ENCODE results near the gene CDAN1.

The CDAN1 gene

DNA sequence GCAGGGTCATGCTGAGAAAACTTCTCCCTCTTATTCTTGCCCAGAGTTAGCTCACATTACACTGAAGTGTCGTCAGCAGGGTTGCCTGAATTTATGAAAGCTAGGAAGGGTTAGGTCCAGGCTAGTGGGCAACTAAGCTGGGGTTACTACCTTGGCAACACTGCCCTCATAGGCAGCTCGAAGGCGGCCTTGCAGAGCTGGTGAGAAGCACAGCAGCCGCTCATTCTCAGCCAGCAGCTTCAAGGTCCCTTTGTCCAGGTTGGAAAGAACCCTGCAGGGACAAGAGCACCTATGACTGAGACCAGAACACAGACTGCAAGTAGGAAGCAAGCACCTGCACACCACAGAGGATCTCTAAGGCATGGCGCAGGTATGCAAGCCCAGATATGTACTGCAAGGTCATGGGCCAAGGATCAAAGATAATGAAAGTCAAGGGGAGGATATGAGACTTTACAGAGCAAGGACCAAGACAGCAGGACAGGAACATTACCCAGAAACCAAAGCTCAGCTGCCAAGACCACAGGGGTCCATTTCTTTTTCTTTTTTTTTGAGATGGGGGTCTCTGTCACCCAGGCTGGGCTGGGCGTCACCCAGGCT, 2.8 kb downstream of the CDAN1 start:
- DNase-seq = no peak

DNA sequence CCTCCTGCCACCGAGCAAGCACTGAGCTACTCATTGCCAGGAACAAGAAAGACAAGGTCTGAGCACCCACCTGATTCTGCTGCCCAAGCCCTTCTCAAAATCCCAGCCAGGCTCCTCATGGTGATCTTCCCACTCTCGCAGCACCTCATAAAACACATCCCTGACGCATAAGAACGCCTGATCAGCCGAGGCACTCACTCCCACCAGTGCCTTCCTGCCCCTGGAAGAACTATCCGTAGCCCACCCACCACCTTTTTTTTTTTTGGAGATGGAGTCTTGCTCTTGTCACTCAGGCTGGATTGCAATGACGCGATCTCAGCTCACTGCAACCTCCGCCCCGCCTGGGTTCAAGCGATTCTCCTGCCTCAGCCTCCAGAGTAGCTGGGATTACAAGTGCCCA, 3.9 kb downstream of the CDAN1 start:
- no peak for DNase-seq

DNA sequence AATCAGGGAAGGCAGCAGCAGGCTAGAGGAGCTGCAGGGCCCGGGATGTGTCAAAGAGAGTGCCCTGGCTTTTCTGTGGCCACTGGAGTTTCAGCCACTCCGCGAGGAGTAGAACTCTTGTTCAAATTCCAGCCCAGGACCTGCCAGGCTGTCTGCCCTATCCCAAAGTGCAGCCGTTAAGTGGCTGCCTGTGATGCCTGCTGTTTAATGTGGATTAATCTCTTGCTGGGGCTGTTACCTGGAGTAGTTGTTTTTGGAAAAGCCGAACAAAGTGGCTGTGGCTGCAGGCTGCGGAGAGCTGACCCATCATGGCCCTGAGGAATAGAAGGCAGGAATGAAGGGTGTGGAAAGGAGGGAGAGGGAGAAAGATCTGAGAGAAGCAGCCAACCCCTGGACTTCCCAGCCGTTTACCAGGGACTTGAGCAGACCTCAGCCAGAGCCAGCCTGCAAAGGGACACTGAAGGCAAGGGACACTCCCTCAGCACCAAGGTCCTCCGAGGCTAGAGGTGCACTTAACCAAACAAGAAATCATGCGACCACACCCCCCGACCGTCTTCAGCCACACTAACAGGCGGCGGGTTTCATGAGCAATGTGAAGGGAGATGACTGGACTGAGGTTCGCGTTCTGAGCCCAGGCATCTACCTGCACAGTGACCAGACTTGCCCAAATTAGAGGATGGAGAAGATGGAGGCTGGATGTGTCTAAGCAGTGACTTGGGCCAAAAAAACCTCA, 4.7 kb downstream of the CDAN1 start:
- no peak for DNase-seq

DNA sequence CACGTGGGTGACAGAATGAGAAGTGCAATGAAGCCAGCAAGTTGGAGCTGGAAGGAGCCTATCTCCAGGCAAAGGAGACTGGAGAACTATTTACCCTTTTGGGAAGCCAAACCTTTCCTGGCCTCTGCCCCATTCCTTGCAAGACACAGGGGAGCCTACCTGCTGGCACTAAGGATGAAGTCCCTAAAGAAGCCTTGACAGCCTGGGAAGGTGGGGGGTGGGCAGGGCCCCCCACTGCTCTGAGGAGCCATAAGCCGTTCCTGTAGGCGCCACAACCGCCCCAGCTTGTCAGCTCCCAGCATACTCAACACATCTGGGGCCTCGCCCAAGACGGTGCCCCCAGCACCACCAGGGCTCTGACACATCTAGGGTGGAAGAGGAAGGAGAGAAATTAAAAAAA, 5.5 kb downstream of the CDAN1 start:
- no peak for DNase-seq

DNA sequence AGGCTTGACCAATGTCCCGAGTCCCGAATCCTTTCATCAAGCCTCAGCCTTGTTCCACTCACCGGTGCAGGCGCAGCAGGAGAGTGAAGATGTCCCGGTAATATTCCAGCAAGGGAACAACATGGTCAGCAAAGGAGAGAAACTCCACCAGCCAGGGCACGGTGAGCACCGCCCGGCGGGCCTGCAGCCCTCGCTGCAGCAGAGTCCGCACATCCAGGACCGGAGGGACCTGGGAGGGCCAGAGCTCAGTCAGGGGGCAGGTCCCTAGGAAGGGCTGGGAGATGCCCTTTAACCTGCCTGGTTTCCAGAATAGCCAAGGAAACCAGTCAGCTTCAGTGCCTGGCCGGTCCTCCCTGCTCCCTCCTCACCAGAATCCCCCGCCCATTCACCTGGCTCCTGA, 6.4 kb downstream of the CDAN1 start:
- DNase-seq = no peak

DNA sequence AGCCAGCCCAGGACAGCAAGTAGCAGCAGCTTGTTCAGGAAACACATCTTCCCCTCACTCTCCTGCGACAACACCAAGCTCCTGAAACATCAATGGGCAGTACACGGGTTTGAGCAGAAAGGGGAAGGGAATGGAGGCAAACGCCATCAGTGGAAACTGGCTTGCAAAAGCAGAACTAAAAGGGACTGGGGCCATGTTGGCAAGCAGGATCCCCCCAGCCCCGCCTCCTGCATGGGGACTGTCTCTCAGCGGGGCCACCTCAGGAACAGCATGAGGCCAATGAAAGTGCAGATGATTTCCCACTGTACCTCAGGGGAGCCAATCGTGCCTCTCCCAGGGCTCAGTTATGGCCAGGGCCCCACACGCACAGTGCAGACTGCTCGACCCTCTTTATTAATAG, 6.8 kb downstream of the CDAN1 start:
- DNase-seq = no peak

DNA sequence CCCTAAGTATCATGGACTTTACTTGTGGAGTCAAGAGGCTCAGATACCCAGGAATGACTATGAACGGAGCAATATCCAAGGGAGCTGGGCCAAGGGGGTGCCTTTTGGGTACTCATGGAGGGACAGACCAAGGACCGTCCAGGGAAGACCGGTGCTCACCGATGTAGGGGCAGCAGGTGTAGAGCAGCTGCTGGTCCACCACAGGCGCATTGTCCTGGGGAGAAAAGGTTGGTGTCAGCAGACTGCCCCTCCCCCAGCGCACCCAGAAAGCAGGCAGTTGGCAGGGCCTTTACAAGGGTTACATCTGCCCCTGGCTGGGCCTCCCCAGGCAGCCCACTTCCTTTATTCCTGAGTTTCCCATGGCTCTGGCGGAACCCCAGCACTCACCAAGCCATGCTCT, 7.5 kb downstream of the CDAN1 start:
- DNase-seq = no peak

DNA sequence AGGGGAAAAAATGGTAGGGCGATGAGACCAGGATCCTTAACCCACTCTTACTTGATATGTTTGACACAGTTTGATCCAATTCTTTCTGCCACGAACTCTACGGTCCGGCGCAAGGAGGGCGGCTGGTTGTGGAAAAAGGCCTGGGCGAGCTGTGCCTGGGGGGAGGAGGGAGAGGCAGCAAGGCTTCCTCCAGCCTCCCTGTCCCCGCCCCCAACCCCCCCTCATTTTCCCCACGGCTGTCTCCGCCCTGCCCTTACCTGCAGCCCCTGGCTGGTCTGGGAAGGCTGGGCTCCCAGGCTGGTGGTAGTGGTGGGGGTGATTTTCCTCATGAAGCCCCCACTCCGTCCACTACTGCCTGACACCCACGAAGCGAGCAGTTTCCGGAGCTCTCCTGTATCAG, 8.0 kb downstream of the CDAN1 start:
- DNase-seq = no peak

DNA sequence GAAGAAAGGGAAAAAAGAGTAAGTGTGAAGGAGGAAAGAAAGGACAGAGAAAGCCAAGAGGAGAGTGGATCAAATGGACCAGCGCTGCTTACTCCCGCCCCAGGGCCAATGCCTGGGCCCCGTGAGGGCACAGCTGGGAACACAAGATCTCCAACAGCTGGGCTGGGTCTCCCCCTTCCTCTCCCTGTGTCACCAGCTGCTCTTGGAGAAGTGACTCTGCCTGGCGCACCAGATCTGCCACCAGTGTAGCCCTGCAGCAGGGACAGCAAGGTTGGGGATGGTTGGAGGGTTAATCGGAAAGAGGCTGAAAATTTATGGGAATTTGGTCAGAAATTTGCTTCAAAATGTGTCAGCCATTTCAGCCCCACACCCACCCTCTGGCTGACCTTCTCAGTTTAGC, 8.4 kb downstream of the CDAN1 start:
- DNase-seq = no peak

DNA sequence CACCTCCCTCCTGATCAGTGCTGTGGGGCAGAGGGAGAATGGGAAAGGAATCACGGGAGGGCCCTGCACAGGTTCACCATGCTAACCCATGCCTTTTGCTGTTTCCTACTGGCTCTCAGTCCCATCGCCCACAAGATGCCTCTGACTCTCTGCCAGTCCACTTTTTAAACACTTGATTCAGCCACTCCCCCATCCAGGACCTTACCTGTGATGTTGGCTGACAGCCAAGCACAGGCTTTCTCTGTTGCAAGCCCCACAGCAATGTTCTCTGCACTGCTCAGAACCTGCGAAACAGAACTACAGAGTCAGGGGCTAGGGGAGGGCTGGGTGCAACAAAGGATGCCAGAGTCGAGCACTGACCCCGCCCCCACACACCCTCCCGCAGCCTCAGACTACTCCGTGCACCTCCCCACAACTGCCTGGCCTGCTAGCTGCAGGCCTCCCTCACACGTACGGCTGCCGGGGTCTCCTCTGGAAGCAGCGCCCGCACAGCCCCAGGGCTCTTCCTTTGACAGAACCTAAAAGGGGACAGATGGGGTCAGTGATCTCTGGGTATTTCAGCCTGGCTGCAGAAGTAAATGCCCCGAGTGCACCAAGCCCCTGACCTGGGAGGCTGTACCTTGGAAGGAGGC, 9.1 kb downstream of the CDAN1 start:
- DNase-seq = no peak

DNA sequence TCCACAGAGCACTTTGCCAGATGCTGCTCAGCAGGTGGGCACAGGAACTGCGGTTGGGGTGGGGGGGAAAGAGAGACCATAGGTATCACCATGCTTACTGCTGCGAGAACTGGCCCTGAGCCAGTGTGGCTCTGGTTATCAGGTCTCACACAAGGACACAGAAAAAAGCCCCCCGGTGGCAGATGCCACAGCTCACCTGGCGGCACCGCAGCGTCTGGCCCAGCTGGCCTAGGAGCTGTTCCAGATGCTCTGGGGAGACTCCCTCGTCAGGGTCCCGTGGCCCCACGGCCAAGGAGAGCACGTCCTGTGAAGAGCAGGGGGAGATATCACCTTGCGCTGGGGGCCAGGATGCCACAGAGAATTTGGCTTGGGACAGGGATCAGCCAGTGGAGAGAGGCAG, 10.8 kb downstream of the CDAN1 start:
- DNase-seq = no peak

DNA sequence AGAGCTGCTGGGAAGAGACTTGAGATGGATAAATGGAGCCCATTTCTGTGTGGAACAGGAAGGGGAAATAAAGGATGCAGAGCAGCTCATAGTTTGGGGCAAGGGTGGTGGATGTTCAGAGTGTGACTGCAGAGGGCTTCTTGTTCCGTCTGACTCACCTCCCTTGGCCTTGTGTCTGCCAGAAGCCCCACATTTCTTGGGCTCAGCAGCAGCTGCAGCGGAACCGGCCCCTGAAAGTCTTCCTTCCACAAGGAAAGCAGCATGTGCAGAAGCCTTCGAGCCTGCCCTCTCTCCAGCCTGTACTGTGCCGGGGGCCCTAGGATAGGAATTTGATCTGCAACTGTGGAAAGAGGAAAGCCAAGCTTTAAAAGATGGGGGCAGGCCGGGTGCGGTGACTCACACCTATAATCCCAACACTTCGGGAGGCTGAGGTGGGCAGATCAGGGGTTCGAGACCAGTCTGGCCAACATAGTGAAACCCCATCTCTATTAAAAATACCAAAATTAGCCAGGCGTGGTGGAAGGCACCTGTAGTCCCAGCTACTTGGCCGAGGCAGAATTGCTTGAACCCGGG, 11.5 kb downstream of the CDAN1 start:
- no peak for DNase-seq

DNA sequence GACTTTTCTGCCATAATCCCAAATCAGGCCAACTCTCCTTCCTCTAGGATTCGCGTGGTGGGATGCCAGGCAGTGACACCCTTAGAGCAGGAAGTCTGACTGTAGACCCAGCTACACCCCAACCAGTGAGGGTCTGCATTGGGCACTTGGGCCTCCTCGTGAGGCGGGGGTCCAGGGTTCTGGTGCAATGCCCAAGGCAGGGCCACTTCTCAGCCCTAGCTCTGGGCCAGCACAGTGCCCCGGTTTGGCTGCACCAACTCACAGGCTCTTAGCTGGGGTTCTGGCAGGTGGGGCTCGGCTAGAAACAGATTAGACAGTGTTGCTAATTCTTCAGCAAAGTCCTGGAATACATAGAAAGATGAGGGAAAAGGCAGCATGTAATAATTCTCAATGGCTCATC, 12.7 kb downstream of the CDAN1 start:
- no peak for DNase-seq

DNA sequence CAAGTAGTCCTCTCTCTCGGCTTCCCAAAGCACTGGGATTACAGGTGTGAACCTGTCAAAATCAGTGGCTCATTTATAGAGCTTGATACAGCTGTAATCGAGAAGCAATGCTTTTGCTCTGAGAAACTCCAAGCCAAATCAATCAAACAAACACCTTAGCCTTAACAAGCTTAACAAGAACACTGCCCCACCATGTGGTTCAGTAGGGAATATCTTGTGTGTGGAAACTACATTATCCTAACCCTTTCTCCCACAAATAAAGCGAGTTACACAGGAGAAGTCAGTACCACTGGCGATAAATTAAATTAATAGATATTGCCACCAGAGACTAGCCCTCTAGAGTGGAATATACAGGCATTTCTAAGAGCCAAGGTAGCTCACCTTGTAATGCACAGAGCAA, 13.9 kb downstream of the CDAN1 start:
- DNase-seq = no peak

DNA sequence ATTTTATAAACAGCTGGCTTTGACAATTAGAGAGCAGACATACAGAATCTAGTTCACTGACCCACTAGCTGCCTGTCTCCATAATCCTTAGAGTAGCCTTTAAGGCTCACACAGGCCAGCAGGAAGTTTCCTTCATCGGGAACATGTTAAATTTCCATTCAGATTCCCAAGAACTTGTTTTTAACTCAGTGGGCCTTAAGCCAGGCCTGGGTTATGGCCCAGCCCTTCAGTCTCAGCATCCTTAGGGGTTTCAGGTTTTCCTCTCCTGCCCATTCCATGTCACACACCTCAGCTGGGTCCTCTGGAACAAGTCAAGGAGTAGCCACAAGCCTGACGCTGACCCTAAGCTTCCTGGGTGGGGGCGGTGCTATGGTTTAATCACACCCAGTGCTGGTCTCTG, 15.0 kb downstream of the CDAN1 start:
- no peak for DNase-seq

DNA sequence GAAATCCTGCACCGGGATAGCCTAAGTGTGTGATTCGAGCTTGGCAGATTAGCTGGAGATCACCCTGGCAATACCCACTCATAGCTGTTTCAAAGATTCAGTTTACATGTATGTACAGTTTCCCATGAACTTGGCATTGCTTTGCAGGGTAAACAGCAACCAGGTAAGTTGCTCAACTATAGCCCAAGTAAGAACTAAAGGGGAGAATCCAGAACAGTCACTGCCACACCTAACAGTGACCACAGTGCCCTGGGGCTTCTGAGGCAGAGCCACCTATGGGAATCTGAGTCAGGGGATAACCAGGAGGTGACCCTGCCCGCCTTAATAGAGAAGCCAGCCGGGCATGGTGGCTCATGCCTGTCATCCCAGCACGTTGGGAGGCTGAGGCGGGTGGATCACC, 15.9 kb downstream of the CDAN1 start:
- DNase-seq = no peak

DNA sequence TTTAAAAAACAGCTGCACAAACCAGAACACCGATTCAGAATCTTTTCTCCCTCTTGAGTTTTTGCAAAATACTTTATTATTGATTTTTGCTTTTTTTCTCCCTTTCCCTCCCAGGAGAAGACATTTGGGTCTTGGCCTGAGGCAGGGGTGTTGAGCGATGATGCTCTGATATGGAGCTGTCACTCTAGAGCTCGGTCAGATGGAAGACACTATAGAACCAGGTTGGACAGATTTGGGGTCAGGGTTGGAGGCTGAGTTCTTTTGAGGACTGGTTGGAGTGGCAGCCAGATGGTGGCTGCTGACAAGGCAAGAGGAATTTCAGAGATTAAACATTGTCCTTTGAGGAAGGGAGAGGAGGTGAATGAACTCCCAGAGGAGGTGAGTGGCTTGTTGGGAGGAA, 16.9 kb downstream of the CDAN1 start:
- DNase-seq = no peak

DNA sequence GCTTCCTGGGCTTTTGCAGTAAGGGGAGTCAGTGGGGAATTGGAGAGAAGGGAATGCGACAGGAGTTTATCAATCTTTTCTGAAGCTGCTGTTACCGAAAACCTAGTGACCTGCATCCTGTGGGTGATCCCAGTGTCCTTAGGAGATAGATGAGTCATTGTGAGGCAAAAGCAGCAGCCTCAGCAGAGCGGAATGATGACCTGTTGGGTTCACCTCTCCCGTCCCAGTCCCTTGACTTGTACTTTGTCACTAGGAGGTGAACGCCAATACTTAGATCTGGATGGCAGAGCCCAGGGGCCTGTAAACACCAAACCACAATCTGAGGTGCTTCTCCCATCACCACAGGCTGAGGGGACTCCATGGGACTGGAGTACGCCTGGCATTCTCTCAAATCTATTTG, 17.9 kb downstream of the CDAN1 start:
- no peak for DNase-seq

DNA sequence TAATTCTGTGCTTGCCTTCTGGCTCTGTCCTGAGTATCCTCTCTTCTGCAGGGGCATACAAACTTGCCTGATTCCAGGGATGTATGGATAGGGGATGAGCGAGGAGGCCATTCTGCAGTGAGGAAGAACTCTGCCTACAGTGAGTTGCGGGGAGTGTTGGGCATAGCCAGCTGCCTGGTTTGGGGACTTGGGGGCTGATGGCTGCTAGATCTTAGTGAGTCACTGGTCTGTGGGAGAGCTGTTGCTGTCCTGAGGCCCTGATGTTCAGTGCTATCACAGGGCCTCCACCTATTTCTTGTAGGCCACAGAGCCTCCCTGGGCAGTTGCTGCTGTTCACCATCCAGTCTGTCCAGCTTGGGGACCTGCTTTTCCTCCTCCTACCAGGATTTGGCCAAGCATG, 20.3 kb downstream of the CDAN1 start:
- DNase-seq = no peak

DNA sequence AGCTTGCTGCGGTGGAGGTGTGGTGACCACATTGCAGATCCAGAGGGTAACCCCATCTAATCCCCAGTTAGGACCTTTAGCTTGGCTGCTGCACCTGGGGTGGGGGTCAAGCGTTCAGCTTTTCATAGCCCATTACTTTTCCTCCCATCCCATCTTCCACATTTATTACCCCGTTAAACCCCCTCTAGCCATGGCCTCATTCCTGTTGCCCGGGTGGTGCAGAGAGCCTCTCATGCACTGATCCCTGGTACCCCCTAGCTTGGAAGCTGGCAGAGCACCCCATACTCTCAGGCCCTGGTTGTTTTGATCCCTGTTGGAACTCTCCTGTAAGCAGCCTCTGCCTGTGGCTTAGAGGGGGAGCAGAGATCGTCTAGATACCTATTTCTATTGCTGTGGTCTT, 20.8 kb downstream of the CDAN1 start:
- DNase-seq = no peak

DNA sequence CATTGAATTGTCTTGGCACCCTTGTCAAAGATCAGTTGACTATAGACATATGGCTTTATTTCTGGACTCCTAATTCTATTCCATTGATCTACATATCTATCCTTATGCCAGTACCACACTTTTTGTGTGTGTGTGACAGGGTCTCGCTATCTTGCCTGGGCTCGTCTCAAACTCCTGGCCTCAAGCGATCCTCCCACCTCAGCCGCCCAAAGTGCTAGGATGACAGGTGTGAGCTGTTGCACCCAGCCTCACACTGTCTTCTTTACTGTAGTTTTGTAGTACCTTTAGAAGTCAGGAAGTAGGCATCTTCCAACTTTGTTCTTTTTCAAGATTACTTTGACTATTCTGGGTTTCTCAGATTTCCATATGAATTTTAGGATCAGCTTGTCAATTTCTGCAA, 24.3 kb downstream of the CDAN1 start:
- no peak for DNase-seq

DNA sequence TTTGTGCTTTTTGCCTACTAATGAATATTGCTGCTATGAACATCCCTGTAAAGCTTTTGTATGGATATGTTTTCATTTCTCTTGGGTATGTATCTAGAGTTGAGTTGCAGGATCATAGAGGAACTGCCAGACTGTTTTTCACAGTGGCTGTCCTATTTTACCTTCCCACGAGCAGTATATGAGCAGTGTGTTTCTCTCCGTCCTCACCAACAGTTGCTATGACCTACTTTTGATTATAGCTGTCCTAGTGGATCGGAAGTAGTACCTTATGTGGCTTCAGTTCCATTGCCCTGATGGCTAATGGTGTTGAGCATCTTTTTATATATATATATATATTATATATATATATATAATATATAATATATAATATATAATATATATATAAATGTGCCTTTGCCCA, 25.2 kb downstream of the CDAN1 start:
- no peak for DNase-seq

DNA sequence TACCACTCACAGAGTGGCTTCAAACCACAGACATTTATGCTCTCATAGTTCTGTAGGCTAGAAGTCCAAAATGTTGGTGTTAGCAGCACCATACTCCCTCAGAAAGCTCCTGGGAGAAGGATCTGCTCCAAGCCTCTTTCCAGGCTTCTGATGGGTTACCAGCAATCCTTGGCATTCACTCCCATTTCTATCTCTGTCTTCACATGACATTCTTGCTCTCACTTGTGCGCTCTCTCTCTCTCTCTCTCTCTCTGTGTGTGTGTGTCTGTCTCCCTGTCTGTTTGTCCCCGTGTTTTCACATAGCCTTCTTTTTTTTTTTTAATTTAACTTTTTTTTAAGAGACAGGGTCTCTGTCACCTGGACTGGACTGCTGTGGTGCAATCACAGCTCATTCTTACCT, 26.3 kb downstream of the CDAN1 start:
- DNase-seq = no peak

DNA sequence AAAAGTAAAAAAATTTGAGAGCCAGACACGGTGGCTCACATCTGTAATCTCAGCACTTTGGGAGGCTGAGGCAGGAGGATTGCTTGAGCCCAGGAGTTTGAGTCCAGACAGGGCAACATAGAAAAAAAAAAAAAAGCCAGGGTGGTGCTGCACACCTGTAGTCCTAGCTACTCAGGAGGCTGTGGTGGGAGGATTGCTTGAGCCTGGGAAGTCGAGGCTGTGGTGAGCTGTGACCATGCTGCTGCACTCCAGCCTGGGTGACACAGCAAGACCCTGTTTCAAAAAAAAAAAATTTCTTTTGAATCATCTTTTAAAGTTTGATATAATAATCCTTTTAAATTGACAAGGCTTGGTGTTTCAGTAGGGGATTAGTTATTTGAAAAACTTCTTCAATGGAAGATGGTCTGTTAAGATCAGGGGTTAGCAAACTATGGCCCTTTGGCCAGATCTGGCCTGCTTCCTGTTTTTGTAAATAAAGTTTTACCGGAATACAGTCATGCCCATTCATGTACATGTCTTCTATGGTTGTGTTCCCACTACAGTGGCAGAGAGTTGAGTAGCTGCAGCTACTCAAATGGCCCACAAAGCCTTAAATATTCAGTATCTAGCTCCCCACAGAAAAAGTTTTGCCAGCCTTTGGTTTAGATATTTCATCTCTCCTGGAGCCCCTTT, 28.9 kb downstream of the CDAN1 start:
- DNase-seq = no peak

All from NCI-H1092 treated with DMSO at 0.1 percent for 48 hours (cell line).